HG03342 (cell line): ENCODE results near the gene UGT1A1.

Experiments
- ATAC-seq: cut with Tn5 transposase; IDR thresholded peaks from one replicate; pipeline ENCODE4 v1.9.1; 2021; ENCODE audit warnings: mild to moderate bottlenecking, moderate library complexity; ENCODE audit not compliant: unreplicated experiment

The UGT1A1 gene

GRCh38 chr2:233814056-233814835 is 54.2 kb downstream of the UGT1A1 start:
- ATAC-seq, result no peak

GRCh38 chr2:233815861-233816260 is 55.8 kb downstream of the UGT1A1 start:
- ATAC-seq, result no peak

GRCh38 chr2:233816334-233816733 is 56.3 kb downstream of the UGT1A1 start:
- no peak for ATAC-seq

GRCh38 chr2:233816771-233817170 is 56.7 kb downstream of the UGT1A1 start:
- no peak for ATAC-seq

GRCh38 chr2:233817361-233817911 is 57.4 kb downstream of the UGT1A1 start:
- ATAC-seq, result no peak

GRCh38 chr2:233817995-233818638 is 58.0 kb downstream of the UGT1A1 start:
- no peak for ATAC-seq

- ATAC-seq, result no peak
Observed at GRCh38 chr2:233818639-233819621, 58.9 kb downstream of the UGT1A1 start.

GRCh38 chr2:233819884-233820773 is 60.1 kb downstream of the UGT1A1 start:
- ATAC-seq, result no peak

- no peak for ATAC-seq
Observed at GRCh38 chr2:233820774-233821105, 60.7 kb downstream of the UGT1A1 start.

GRCh38 chr2:233821196-233821595 is 61.1 kb downstream of the UGT1A1 start:
- ATAC-seq, result no peak

- ATAC-seq, result no peak
Observed at GRCh38 chr2:233821709-233822100, 61.6 kb downstream of the UGT1A1 start.

GRCh38 chr2:233822101-233822771 is 62.2 kb downstream of the UGT1A1 start:
- ATAC-seq, result no peak
